Lung (tissue), 12 donors: Measurements from ENCODE around the gene SMARCA4. TPM values are rescaled to one million over a fixed set of nuclear protein-coding genes. Genes with fewer than 3 reads are reported as not detected.

Source experiments
- ATAC-seq: fragments of 200-7000 bp; cut with Tn5 transposase; one replicate; pipeline ENCODE4 v1.9.1; 2020; ENCODE audit warnings: moderate number of reproducible peaks; ENCODE audit not compliant: insufficient read depth, low FRiP score
- DNase-seq, 3 donors: peaks; one replicate each; pipeline ENCODE4 v3.0.0-alpha.2; 2013 to 2017
- H3K27ac ChIP-seq, 2 donors: one replicate each; pipeline ENCODE4 v1.5.1; 2013; ENCODE audit warnings: mild to moderate bottlenecking in 2 of 2, moderate library complexity in 2 of 2, control low read depth in 1 of 2, inconsistent platforms in 1 of 2, low read depth in 1 of 2, low read length in 1 of 2
- H3K27me3 ChIP-seq, 3 donors: one replicate each; pipeline ENCODE4 v1.5.1; 2013; ENCODE audit warnings: low read length in 2 of 3; ENCODE audit not compliant: control insufficient read depth in 3 of 3, insufficient read depth in 3 of 3
- H3K36me3 ChIP-seq, 4 donors: one replicate each; pipeline ENCODE4 v1.5.1; 2013; ENCODE audit warnings: low read length in 4 of 4, mild to moderate bottlenecking in 1 of 4, moderate library complexity in 1 of 4; ENCODE audit not compliant: control insufficient read depth in 4 of 4, insufficient read depth in 4 of 4
- H3K4me1 ChIP-seq, 5 donors: one replicate each; pipeline ENCODE4 v1.5.1; 2013; ENCODE audit warnings: low read length in 5 of 5, mild to moderate bottlenecking in 2 of 5, moderate library complexity in 1 of 5; ENCODE audit not compliant: control insufficient read depth in 5 of 5, insufficient read depth in 5 of 5
- H3K4me3 ChIP-seq: one replicate; pipeline ENCODE4 v1.5.1; 2013; ENCODE audit warnings: mild to moderate bottlenecking, control low read depth, moderate library complexity
- H3K9ac ChIP-seq, 2 donors: one replicate each; pipeline ENCODE4 v1.5.1; 2013; ENCODE audit warnings: low read length in 2 of 2, control low read depth in 1 of 2; ENCODE audit not compliant: insufficient read depth in 1 of 2
- H3K9me3 ChIP-seq, 4 donors: one replicate each; pipeline ENCODE4 v1.5.1; 2013; ENCODE audit warnings: low read length in 3 of 4, mild to moderate bottlenecking in 1 of 4, moderate library complexity in 1 of 4; ENCODE audit not compliant: control insufficient read depth in 4 of 4, insufficient read depth in 3 of 4
- WGBS, 2 donors: extraction: QIAGEN DNeasy Blood & Tissue Kit; methylation state at CpG; one replicate each; pipeline ENCODE4 v1.1.7; 2013; 5-methylcytosine and 5-hydroxymethylcytosine counted together
- polyA plus RNA-seq, 2 donors: library from polyadenylated mRNA; stranded (reverse); fragments of 200-250 nt; gene quantifications; one replicate each; pipeline ENCODE4 v1.2.1, GENCODE V29; 2013
- total RNA-seq, 2 donors: library from RNA; depleted of rRNA in 1 of 2; stranded (reverse); fragments of >200 nt in 1 of 2; gene quantifications; one replicate each; pipeline ENCODE4 v1.2.1, GENCODE V29; 2014 to 2021
- TF ChIP-seq, protein P1 (sequence below): IDR thresholded peaks from 2 replicates; pipeline ENCODE4 v1.5.1; 2012; ENCODE audit warnings: mild to moderate bottlenecking; ENCODE audit errors: control extremely low read depth, extremely low read depth
- donor health status: control.
- donor health status: control.
- donor health status: Bipolar disorder and iron deficiency.
- donor health status: healthy.
- donor health status: DM: yes; HTN: yes; CAD: no.

Gene SMARCA4
- total and polyA plus RNA-seq, 4 donors: 52.3 to 116 (median 91.1) TPM

DNA sequence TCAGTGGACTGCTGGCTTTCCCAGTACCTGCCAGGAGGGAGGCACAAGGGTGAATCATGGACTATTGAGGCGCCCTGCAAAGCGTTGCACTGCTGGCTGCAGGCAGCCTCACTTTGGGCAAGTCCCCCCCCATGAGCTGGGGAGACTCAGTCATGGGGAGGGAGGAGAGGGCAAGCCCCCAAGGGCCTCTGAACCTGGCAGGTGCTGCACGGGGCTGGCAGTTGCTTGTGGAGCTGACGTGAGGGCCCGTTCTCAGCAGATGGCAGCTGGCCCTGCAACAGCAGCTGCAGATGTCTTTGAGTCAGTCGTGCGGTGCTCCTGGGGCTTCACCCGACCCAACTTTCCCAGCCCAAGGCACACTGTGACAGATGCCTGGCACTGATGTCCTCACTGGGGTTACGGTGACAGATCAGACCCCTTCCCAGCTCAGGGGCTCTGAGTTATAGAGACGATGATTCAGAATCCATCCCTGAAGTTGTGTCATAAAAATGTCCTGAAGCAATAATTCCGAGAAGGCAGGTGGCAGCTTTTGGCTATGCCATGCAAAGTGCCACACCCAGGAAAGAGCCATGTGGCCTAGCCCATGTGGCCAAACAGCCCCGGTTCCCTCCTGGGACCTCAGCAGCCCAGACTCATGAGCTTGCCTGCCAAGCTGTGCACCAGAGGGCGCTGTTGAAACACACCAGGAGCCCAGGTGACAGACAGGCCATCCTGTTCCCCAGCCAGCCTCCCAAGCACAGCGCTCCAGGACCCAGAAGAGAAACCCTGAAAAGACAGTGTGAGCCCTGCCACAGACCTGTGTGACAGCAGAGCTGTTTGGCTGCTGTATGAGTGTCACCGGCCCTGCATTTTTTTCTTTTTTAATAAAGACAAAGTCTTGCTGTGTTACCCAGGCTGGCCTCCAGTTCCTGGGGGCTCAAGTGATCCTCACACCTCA lies 74.9 kb downstream of the SMARCA4 start:
- peak; percentile 93 for ATAC-seq
- DNase-seq: peak; percentile 80 to 88 (median 82)
- Histone ChIP-seq H3K4me1 (no peaks in the 10 kb centered on the region), H3K9ac (no peak overlapping the region), H3K27me3 (no peaks in the 10 kb centered on the region), H3K4me3 (no peak overlapping the region), H3K9me3 (no peaks in the 10 kb centered on the region), H3K27ac (no peak overlapping the region), H3K36me3 (peaks cover 11 to 64% (median 49%) of the 10 kb centered on the region in 4 donors)
- 53 to 60% methylated on average over 15 of the region's 15 CpGs for WGBS, 2 donors
- TF ChIP-seq, protein P1, sequence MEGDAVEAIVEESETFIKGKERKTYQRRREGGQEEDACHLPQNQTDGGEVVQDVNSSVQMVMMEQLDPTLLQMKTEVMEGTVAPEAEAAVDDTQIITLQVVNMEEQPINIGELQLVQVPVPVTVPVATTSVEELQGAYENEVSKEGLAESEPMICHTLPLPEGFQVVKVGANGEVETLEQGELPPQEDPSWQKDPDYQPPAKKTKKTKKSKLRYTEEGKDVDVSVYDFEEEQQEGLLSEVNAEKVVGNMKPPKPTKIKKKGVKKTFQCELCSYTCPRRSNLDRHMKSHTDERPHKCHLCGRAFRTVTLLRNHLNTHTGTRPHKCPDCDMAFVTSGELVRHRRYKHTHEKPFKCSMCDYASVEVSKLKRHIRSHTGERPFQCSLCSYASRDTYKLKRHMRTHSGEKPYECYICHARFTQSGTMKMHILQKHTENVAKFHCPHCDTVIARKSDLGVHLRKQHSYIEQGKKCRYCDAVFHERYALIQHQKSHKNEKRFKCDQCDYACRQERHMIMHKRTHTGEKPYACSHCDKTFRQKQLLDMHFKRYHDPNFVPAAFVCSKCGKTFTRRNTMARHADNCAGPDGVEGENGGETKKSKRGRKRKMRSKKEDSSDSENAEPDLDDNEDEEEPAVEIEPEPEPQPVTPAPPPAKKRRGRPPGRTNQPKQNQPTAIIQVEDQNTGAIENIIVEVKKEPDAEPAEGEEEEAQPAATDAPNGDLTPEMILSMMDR: peak; percentile 94

DNA sequence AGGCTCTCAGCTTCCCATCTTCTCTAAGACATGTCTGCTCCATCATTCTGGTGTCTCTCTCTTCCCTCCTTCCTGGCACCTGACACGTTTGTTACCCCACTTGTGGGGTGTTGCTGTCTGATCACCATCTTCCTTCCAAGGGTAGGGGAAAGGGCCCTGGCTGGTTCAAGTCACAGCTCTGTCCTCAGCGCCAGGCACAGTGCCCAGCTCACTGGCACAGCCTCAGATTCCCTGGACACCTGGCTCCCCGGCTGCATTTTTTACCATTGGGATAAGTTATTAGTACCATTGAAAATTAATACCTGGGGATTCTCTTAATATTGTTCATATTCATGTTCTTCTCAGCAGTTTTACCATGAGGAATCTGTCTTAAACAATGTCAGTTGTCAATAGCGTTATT lies 77.7 kb downstream of the SMARCA4 start:
- Histone ChIP-seq H3K9me3 (no peaks in the 10 kb centered on the region), H3K4me3 (no peak overlapping the region), H3K27ac (no peak overlapping the region), H3K4me1 (peaks cover 0 to 6% (median 0%) of the 10 kb centered on the region in 5 donors), H3K9ac (no peak overlapping the region), H3K36me3 (peaks cover 3 to 49% (median 38%) of the 10 kb centered on the region in 4 donors), H3K27me3 (no peaks in the 10 kb centered on the region)
- DNase-seq (no peak), ATAC-seq (no peak)
- TF ChIP-seq, protein P1: no peak
- 90 to 92% methylated on average over 4 of the region's 4 CpGs for whole genome bisulfite sequencing, 2 donors

DNA sequence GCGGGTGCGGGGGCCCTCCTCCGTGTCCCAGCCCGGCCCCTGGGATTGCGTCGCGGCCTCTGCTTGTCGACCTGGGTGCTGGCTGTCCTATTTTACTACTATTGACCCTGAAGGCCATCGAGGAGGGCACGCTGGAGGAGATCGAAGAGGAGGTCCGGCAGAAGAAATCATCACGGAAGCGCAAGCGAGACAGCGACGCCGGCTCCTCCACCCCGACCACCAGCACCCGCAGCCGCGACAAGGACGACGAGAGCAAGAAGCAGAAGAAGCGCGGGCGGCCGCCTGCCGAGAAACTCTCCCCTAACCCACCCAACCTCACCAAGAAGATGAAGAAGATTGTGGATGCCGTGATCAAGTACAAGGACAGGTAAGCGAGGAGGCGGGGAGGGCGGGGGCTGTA lies 80.4 kb downstream of the SMARCA4 start:
- Histone ChIP-seq H3K4me3 (no peak overlapping the region), H3K9ac (no peak overlapping the region), H3K27ac (no peak overlapping the region), H3K27me3 (no peaks in the 10 kb centered on the region), H3K36me3 (peaks cover 4 to 37% (median 33%) of the 10 kb centered on the region in 4 donors), H3K9me3 (peaks cover 0 to 2% (median 0%) of the 10 kb centered on the region in 4 donors), H3K4me1 (peaks cover 0 to 6% (median 0%) of the 10 kb centered on the region in 5 donors)
- TF ChIP-seq, protein P1: no peak
- ATAC-seq (no peak), DNase-seq (no peak)
- WGBS, 2 donors: 97 to 99% methylated on average over 33 of the region's 33 CpGs
